Naive thymus-derived CD4-positive, alpha-beta T cell (primary cell): Measurements from ENCODE around the gene FMO2. TPM values are rescaled to one million over a fixed set of nuclear protein-coding genes. Genes with fewer than 3 reads are reported as not detected.

ENCODE experiments used
- ATAC-seq: fragments of 150-1000 bp; cut with Tn5 transposase; 2 replicates; pipeline ENCODE4 v1.10.0; 2021; ENCODE audit warnings: mild to moderate bottlenecking, moderate library complexity
- CTCF ChIA-PET: fragments of 350-600 bp; sonication (Branson Sonifier 250); formaldehyde crosslinking; loops from one replicate; lab custom pipeline; 2021; ENCODE audit warnings: antibody characterized with exemption; lab: Charles Lee
- POLR2A ChIA-PET: fragments of 350-600 bp; sonication (Branson Sonifier 250); formaldehyde crosslinking; loops from one replicate; lab custom pipeline; 2021; ENCODE audit warnings: antibody characterized with exemption, inconsistent platforms; lab: Charles Lee
- DNase-seq, 9 donors: peaks; one replicate each; pipeline versions ENCODE4 v3.0.0 to v3.0.0-alpha.2; 2020 to 2022; ENCODE audit warnings: mixed read lengths in 1 of 9
- H3K27ac ChIP-seq: one replicate; pipeline ENCODE4 v1.7.0; 2013; ENCODE audit warnings: mild to moderate bottlenecking, low read depth, low read length, moderate library complexity
- H3K27me3 ChIP-seq, 2 donors: one replicate each; pipeline ENCODE4 v1.7.0; 2013; ENCODE audit warnings: low read length in 2 of 2, mild to moderate bottlenecking in 2 of 2, moderate library complexity in 2 of 2; ENCODE audit not compliant: control insufficient read depth in 2 of 2, insufficient read depth in 2 of 2
- H3K36me3 ChIP-seq, 3 experiments: 1 replicate in 2 of 3; 2 replicates in 1 of 3; pipeline ENCODE4 v1.7.0; 2013; ENCODE audit warnings: low read length in 3 of 3, mild to moderate bottlenecking in 3 of 3, moderate library complexity in 1 of 3; ENCODE audit not compliant: insufficient read depth in 3 of 3, control insufficient read depth in 2 of 3
- H3K4me1 ChIP-seq, 2 donors: one replicate each; pipeline ENCODE4 v1.7.0; 2013; ENCODE audit warnings: low read length in 2 of 2, mild to moderate bottlenecking in 2 of 2, moderate library complexity in 1 of 2; ENCODE audit not compliant: control insufficient read depth in 2 of 2, insufficient read depth in 2 of 2
- H3K4me3 ChIP-seq: 2 replicates; pipeline ENCODE4 v1.7.0; 2013; ENCODE audit warnings: mild to moderate bottlenecking, low read length
- H3K9me3 ChIP-seq, 3 experiments: 1 replicate in 2 of 3; 2 replicates in 1 of 3; pipeline ENCODE4 v1.7.0; 2013; ENCODE audit warnings: low read length in 3 of 3; ENCODE audit not compliant: control insufficient read depth in 2 of 3
- H3K27ac Mint-ChIP-seq, 9 donors: one replicate each; pipeline ENCODE4 v1.8.0; 2020 to 2022; ENCODE audit warnings: mixed read lengths in 9 of 9, mild to moderate bottlenecking in 8 of 9, moderate library complexity in 5 of 9, inconsistent platforms in 2 of 9
- H3K27me3 Mint-ChIP-seq, 5 donors: one replicate each; pipeline ENCODE4 v1.8.0; 2021 to 2022; ENCODE audit warnings: mixed read lengths in 5 of 5, mild to moderate bottlenecking in 1 of 5
- H3K36me3 Mint-ChIP-seq, 5 donors: one replicate each; pipeline ENCODE4 v1.8.0; 2020 to 2022; ENCODE audit warnings: mixed read lengths in 5 of 5, mild to moderate bottlenecking in 3 of 5, inconsistent platforms in 1 of 5
- H3K4me1 Mint-ChIP-seq, 7 donors: one replicate each; pipeline ENCODE4 v1.8.0; 2020 to 2022; ENCODE audit warnings: mixed read lengths in 7 of 7, mild to moderate bottlenecking in 3 of 7, inconsistent platforms in 1 of 7
- H3K4me3 Mint-ChIP-seq, 10 donors: one replicate each; pipeline ENCODE4 v1.8.0; 2020 to 2022; ENCODE audit warnings: mild to moderate bottlenecking in 10 of 10, mixed read lengths in 10 of 10, moderate library complexity in 6 of 10, inconsistent platforms in 2 of 10
- H3K9me3 Mint-ChIP-seq, 11 donors: one replicate each; pipeline ENCODE4 v1.8.0; 2020 to 2022; ENCODE audit warnings: mixed read lengths in 11 of 11, mild to moderate bottlenecking in 4 of 11, inconsistent platforms in 1 of 11, moderate library complexity in 1 of 11
- intact Hi-C, 2 donors: fragments of 100-400 bp; cut with micrococcal nuclease; formaldehyde crosslinking; loops; one replicate each; pipeline ENCODE4 v1.15.1; 2023
- polyA plus RNA-seq, 2 donors: library from polyadenylated mRNA; unstranded; fragments of 300-500 nt; fragmentation: Illumina TruSeq; gene quantifications; one replicate each; pipeline ENCODE4 v1.2.3, GENCODE V29; 2021
- total RNA-seq, 6 experiments: library from RNA in 5 of 6; stranded (reverse) in 5 of 6; gene quantifications; 1 replicate in 5 of 6; 2 replicates in 1 of 6; pipeline ENCODE4 v1.2.3 and lab custom pipeline; 2021 to 2026

FMO2 gene
- total and polyA plus RNA-seq, 7 experiments from 2014 or later: not detected

DNA sequence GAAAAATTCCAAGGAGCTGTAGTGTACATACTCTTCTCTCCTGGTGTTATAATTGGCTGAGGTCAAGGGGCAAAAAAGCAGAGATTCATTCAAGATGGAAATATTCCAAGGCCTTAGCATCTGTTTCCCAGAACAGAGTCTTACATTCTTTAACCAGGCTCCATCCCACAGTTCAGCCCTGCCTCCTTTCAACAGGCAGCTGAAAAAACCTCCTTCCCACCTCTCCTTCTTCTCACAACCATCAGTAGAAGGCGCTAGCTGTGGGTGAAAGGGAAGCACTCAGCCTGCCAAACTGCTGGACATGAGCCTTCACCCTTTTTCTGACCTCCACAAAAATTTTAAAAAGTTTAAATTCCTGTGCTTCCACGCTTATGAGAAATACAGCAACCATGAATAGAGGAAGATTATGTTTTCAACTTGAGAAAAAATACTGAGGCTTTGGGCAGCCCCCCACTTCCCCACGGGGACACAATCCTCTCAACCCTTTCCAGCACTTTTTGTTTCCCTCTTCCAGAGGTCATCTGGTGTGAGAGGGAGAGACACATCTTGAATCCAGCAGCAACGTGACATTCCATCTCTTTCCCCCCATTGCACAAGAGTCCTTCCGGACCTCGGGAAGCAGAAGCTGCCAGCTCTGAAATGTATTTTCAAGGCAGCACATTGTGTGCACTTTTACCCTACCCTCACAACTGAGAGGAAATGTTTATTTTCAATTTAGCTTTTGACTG lies 43.2 kb upstream of the FMO2 start:
- ATAC-seq: no peak

DNA sequence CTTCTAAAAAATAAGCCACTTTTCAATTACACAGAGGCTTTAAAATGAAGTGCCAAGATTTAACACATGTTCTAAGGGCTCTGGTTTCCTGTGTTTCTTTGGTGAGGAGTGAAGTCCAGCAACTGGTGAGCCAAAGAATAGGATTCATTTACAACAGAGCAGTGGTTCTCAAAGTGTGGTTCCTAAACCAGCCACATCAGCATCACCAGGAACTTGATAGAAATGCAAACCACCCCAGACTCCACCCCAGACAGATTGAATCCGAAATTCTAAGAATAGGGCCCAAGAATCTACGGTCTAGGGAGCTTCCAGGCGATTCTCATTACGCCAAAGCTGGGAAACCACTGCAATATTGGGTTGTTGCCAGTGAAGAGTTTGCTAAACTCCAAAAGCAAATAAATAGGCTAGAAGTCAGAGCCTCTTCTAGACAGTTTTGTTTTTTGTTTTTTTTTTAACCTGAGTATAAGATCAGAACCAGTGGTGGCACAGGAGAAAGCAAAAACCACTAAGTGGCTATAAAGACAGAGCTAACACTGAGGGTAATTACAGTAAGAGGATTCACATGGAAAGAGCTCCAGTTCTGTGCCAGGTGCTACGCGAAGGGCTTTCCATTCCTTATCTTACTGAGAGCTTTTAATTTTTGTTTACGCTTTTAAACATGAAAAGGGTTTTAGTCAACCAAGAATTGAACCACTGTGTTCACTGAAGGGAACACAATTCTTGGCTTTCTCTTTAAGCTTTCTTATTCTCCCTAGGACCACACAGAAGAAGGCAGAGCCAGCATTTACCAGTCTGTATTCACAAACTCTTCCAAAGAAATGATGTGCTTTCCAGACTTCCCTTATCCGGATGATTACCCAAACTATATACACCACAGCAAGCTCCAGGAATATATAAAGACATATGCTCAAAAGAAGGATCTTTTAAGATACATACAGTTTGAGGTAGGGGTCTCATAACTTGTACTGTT lies 42.4 kb upstream of the FMO2 start:
- Histone ChIP-seq H3K27me3 (no peaks in the 10 kb centered on the region), H3K4me1 (no peaks in the 10 kb centered on the region), H3K9me3 (no peaks in the 10 kb centered on the region), H3K27ac (no peak overlapping the region), H3K4me3 (no peak overlapping the region), H3K36me3 (no peaks in the 10 kb centered on the region)
- Mint-ChIP-seq H3K27me3 (peaks cover 5 to 29% (median 20%) of the 10 kb centered on the region in 5 donors), H3K4me1 (no peaks in the 10 kb centered on the region), H3K9me3 (peaks cover 0 to 3% (median 0%) of the 10 kb centered on the region in 11 donors), H3K4me3 (no peak overlapping the region), H3K27ac (no peak overlapping the region), H3K36me3 (no peaks in the 10 kb centered on the region)
- ChIA-PET POLR2A (no interaction called here), CTCF (no interaction called here)
- DNase-seq (no peak), ATAC-seq (no peak)
- intact Hi-C loops: no loop called here

More for the DNA sequence above, 43.2 kb upstream of the FMO2 start:
- Histone ChIP-seq H3K27ac (no peak overlapping the region), H3K4me1 (no peaks in the 10 kb centered on the region), H3K27me3 (no peaks in the 10 kb centered on the region), H3K4me3 (no peak overlapping the region), H3K36me3 (no peaks in the 10 kb centered on the region), H3K9me3 (no peaks in the 10 kb centered on the region)
- Mint-ChIP-seq H3K4me1 (no peaks in the 10 kb centered on the region), H3K9me3 (peaks cover 0 to 3% (median 0%) of the 10 kb centered on the region in 11 donors), H3K27ac (no peak overlapping the region), H3K27me3 (peaks cover 5 to 30% (median 21%) of the 10 kb centered on the region in 5 donors), H3K36me3 (no peaks in the 10 kb centered on the region), H3K4me3 (no peak overlapping the region)
- no peak for DNase-seq
- ChIA-PET CTCF (no interaction called here), POLR2A (no interaction called here)
- intact Hi-C loops: no loop called here

DNA sequence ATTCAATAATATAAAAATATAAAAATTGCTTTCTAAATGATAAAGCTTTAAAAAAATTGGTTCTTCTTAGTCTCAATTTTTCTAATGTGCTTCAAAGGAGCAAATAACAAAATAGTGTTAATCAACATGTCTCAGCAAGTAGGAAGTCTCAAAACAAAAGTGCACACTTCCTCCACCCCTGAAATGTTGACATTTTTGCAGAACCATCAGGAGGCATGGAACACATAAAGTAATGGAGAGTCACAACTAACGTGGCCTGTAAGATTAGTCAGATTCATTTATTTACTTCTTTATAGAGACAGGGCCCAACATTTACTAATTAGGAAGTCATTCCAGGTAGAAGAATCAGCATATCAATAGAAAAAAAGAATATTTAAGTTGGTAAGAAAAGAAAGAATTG lies 34.9 kb upstream of the FMO2 start:
- H3K9me3 ChIP-seq: no peaks in the 10 kb centered on the region
- H3K36me3 ChIP-seq: no peaks in the 10 kb centered on the region
- H3K27ac Mint-ChIP-seq: no peak overlapping the region
- ChIA-PET POLR2A (no interaction called here), CTCF (no interaction called here)
- H3K27ac ChIP-seq: no peak overlapping the region
- H3K4me1 Mint-ChIP-seq: no peaks in the 10 kb centered on the region
- H3K9me3 Mint-ChIP-seq: peaks cover 0 to 2% (median 0%) of the 10 kb centered on the region in 11 donors
- H3K4me3 Mint-ChIP-seq: no peak overlapping the region
- H3K27me3 ChIP-seq: no peaks in the 10 kb centered on the region
- H3K36me3 Mint-ChIP-seq: no peaks in the 10 kb centered on the region
- peaks cover 0 to 23% (median 9%) of the 10 kb centered on the region in 5 donors for H3K27me3 Mint-ChIP-seq
- H3K4me3 ChIP-seq: no peak overlapping the region
- ATAC-seq (no peak), DNase-seq (no peak)
- intact Hi-C loops: no loop called here
- no peaks in the 10 kb centered on the region for H3K4me1 ChIP-seq

DNA sequence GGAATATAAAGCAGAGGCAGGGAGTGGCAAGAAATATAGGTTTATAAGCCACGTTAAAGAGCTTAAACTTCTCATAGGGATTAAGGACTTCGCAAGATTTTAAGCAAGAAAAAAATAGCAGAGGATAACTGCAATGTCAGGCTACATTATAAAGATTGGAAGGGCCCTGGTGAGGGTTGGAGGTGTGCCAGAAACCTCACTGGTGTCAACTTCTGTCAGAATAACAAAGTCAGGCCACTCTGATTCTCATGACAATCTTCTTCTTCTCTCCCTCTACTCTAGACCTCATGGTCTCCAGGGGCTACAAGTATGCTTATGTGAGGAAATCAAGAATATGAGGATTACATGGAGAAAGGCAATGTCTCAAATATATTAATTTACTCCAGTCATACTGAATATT lies 32.6 kb upstream of the FMO2 start:
- H3K27ac ChIP-seq: no peak overlapping the region
- Mint-ChIP-seq H3K27ac (no peak overlapping the region), H3K36me3 (no peaks in the 10 kb centered on the region), H3K4me3 (no peak overlapping the region), H3K27me3 (peaks cover 3 to 21% (median 11%) of the 10 kb centered on the region in 5 donors), H3K9me3 (no peaks in the 10 kb centered on the region), H3K4me1 (no peaks in the 10 kb centered on the region)
- H3K4me1 ChIP-seq: no peaks in the 10 kb centered on the region
- no peak overlapping the region for H3K4me3 ChIP-seq
- DNase-seq (no peak), ATAC-seq (no peak)
- ChIA-PET POLR2A (no interaction called here), CTCF (no interaction called here)
- no peaks in the 10 kb centered on the region for H3K36me3 ChIP-seq
- H3K27me3 ChIP-seq: no peaks in the 10 kb centered on the region
- no peaks in the 10 kb centered on the region for H3K9me3 ChIP-seq
- intact Hi-C loops: no loop called here

DNA sequence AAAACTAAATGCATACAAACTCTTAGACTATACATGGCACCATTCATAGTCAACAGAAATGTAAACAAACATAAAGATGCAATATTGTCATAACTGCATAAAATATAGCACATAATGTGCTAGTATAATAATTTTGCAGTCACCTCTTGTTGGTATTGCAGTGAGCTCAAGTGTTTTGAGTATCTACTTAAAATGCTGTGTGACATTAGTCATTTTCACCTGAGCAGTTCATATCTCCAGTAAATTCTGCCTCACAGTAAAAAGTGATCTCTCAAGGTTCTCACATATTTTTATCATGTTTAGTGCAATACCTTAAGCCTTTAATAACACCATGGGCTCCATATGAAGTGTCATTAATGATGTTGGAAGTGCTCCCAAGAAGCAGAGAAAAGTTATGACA lies 29.6 kb upstream of the FMO2 start:
- intact Hi-C loops: no loop called here
- CTCF ChIA-PET: no interaction called here

DNA sequence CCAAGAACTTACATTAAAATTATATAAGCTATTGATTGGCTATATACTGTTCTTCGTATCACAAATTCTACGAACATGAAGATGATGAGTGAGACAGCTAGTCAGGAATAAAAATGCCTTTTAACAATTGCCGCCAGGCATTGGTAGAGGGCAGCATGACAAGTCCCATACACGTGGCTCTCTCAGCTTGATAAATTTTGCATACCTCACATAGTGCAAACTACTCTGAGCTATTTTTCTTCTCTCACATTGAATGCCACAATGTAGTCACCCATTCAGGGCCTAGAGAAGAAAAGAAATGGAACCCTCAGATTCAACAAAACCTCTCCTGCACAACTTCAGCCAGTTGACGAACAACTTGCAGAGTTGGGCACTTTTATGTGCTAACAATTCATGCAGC lies 27.0 kb upstream of the FMO2 start:
- ChIA-PET CTCF (no interaction called here), POLR2A (no interaction called here)

More for the DNA sequence above, 29.6 kb upstream of the FMO2 start:
- Mint-ChIP-seq H3K27me3 (peaks cover 3 to 21% (median 18%) of the 10 kb centered on the region in 5 donors), H3K27ac (no peak overlapping the region), H3K36me3 (no peaks in the 10 kb centered on the region), H3K4me1 (no peaks in the 10 kb centered on the region), H3K4me3 (no peak overlapping the region), H3K9me3 (peaks cover 0 to 8% (median 0%) of the 10 kb centered on the region in 11 donors)
- H3K4me1 ChIP-seq: no peaks in the 10 kb centered on the region
- no peak for DNase-seq
- POLR2A ChIA-PET: no interaction called here
- no peak overlapping the region for H3K4me3 ChIP-seq
- no peaks in the 10 kb centered on the region for H3K36me3 ChIP-seq
- H3K27me3 ChIP-seq: no peaks in the 10 kb centered on the region
- no peak for ATAC-seq
- no peak overlapping the region for H3K27ac ChIP-seq
- no peaks in the 10 kb centered on the region for H3K9me3 ChIP-seq

More for the DNA sequence above, 27.0 kb upstream of the FMO2 start:
- no peaks in the 10 kb centered on the region for H3K9me3 ChIP-seq
- no peak overlapping the region for H3K4me3 ChIP-seq
- no peak overlapping the region for H3K27ac Mint-ChIP-seq
- no peaks in the 10 kb centered on the region for H3K36me3 Mint-ChIP-seq
- H3K4me1 Mint-ChIP-seq: no peaks in the 10 kb centered on the region
- peaks cover 3 to 30% (median 13%) of the 10 kb centered on the region in 5 donors for H3K27me3 Mint-ChIP-seq
- H3K4me1 ChIP-seq: no peaks in the 10 kb centered on the region
- intact Hi-C loops: no loop called here
- DNase-seq (no peak), ATAC-seq (no peak)
- no peak overlapping the region for H3K27ac ChIP-seq
- H3K36me3 ChIP-seq: no peaks in the 10 kb centered on the region
- no peaks in the 10 kb centered on the region for H3K27me3 ChIP-seq
- no peak overlapping the region for H3K4me3 Mint-ChIP-seq
- peaks cover 0 to 8% (median 0%) of the 10 kb centered on the region in 11 donors for H3K9me3 Mint-ChIP-seq
